ELF-1 (cell line): ENCODE data around the gene WIPI1.
"Not testable (repeated sequence)": the region's sequence is repeated elsewhere in the genome, so short reads cannot be mapped to it uniquely, and the experiment has no call there.

ENCODE experiments used
- DNase-seq: peaks from one replicate; pipeline ENCODE4 v3.0.0-alpha.2; 2016; ENCODE audit warnings: low read depth, low spot score

WIPI1 gene

DNA sequence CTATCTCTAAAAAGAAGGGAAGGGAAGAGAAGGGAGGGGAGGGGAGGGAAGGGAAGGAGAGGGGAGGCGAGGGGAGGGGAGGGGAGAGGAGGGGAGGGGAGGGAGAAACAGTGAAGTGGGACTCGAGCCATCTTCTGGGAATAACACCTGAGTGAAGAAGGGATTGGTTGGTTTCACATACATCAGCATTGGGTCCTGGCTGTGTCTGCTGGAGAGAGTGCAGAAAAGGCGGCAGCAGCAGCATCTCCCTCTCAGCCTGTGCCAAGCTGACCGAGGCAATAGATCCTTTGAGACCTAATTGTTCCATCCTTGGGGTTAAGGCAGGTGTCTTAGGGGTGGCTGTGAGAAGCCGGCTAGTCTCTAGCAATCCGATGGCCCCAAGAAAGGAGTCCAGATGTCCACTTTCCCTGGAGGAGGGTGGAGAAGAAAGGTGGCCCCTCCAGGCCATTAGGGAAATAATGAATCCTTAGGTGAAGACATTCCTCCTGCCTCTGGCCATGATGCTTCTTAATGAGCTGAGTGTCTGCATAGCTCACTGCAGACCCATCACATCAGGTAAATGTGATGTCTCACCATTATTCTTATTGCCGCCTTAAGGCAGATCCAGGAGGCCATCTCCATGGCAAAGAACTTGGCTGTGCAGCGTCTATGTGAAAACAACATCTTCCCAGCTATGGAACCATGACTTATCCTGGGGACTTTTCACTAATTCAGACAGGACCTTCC, 71.6 kb downstream of the WIPI1 start:
- no peak for DNase-seq

GRCh38 chr17:68384941-68385340, 72.4 kb downstream of the WIPI1 start:
- DNase-seq = no peak

DNA sequence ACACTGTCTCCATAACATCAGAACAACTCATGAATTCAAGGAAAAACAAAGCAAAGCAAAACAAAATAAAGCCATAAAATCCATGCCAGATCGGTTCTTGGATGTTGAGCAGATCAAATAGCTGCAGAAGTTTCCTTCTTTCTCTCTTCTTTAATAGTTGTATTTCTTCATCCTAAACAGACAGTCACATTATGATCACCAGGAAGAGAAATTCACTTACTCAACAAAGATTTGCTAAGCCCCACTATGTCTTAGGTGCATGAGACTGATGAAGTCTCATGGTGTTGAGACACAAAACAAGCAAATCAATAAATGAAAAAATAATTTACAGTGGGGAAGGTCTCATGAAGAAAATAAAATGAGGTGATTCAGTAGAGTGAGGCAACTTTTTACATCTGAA, 72.8 kb downstream of the WIPI1 start:
- DNase-seq = no peak

GRCh38 chr17:68383443-68384321, 73.6 kb downstream of the WIPI1 start:
- DNase-seq = no peak

GRCh38 chr17:68383120-68383442, 74.2 kb downstream of the WIPI1 start:
- no peak for DNase-seq

DNA sequence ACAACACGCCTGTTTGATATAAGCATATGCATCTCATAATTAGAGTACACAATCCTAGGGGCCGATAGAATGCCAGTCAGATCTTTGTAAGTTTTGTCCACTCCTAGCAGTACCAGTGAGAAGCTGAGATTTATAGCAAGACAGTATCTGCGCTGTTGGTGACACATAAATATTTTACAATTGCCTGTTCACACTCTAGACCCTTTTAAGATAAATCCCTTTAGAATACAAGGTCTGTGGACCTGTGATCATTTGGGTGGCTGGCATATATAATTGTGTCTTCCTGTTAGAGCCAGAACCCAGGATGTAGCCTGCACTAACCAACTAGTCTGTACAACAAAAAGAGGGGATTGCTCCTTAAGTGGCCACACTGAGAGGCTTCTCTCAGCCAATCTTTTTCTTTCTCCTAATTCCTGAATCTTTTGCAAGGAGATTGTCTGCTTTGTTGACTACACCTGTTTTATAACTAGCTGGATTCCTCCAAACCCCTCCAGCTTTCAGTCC, 74.7 kb downstream of the WIPI1 start:
- DNase-seq = no peak

- no peak for DNase-seq
Observed at GRCh38 chr17:68381076-68381900, 76.0 kb downstream of the WIPI1 start.

GRCh38 chr17:68379692-68380677, 77.3 kb downstream of the WIPI1 start:
- DNase-seq = no peak

GRCh38 chr17:68379177-68379510, 78.2 kb downstream of the WIPI1 start:
- DNase-seq = no peak

DNA sequence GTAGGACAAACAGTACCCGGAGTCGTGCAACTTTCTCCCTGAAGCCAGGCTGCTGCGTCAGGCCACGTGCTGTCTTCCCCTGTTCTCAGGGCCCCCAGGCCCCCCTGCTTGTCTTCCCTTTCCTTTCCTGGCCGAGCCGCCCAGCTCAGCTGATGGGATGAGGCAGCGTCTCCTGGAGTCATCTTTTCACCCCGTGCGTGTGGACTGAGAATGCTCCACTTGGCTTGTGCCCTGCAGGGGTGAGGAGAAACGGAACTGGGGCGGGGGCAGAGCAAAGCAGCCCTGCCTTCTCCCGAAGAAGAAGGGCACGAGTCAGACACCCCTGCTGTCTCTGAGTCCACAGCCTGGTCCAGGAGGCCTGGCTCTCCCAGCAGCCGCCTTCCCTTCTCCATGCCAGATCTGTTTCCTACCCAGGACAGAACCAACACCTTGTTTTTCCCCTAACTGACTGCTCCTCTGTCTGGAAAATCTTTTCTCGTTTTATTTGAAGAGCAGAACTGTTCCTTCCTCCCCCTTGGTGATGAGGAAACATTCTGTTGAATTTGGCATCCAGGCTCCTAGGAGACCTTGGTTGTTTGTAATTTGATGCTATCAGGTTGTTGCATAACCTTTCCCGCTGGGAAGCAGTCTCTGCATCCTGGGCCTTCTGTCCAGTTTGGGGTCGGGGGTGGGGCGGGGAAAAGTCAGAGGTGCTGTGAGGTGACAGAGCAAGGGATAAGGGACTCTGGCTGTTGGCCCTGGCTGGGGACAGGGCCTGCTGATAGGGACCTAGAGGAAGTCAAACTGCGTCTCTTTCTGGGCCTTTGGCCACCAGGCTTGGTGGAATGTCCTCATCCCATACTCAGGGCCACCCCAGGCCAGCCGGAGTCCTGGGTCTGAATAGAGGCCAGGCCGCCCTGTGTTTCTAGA, 78.8 kb downstream of the WIPI1 start:
- DNase-seq = peak; percentile 64

DNA sequence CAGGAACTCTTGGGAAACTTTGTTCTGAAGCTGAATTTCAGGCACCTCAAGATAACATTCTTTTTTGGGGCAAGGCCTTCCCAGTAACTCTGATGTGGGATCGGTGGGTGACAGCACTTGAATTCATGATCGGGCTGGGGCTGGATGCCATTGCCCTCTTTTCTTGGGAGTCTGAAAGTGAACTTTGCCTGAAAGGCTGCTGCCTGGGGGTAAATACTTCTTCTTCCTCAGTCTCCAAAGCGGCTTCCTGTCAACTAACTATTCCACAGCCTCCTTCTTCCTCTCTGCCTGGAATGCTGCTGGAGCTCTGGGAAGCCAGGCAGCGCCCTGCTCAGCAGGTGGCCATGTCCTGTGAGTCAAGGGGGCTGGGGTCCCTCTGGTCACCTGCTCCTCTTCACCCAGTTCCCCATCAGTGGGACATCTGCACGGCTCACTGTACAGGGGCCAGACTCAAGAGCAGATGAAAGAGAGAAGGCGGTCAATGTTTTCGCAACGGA, 79.5 kb downstream of the WIPI1 start:
- peak; percentile 82 for DNase-seq

GRCh38 chr17:68376178-68376577, 81.1 kb downstream of the WIPI1 start:
- DNase-seq = not testable (repeated sequence)

DNA sequence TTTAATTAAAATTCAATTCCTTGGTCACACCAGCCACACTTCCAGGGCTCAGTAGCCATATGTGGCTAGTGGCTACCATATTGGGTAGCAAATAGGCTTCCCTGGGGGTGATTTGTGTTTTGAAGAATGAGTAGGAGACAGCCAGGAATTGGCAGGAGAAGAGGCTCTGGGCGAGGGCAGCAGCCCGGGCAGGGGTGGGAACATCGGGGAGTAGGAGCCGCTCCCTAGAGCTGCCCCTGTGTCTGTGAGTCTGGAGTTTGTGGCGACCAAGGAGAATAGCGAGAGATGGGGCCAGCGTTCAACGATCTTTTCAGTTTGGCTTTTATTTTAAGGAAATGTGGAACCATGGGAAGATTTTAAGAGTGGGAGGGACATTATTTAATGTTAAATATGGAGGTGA, 81.7 kb downstream of the WIPI1 start:
- DNase-seq = no peak
